ENCODE data around the gene NEDD4L.

The NEDD4L gene

GRCh38 chr18:58205443-58206160, 161.6 kb downstream of the NEDD4L start:
- DNase-seq, result no peak

- DNase-seq, result no peak
Measured at GRCh38 chr18:58207520-58208152, 163.6 kb downstream of the NEDD4L start.

GRCh38 chr18:58208207-58208932, 164.3 kb downstream of the NEDD4L start:
- no peak for DNase-seq

- DNase-seq, result no peak
Measured at GRCh38 chr18:58209326-58209725, 165.3 kb downstream of the NEDD4L start.

GRCh38 chr18:58211510-58211909, 167.5 kb downstream of the NEDD4L start:
- no peak for DNase-seq

GRCh38 chr18:58212274-58212673, 168.2 kb downstream of the NEDD4L start:
- DNase-seq, result no peak

GRCh38 chr18:58213440-58213839, 169.4 kb downstream of the NEDD4L start:
- peak in 1 of 51 donors; percentile 11 for DNase-seq

- DNase-seq, result no peak
Measured at GRCh38 chr18:58215011-58215410, 171.0 kb downstream of the NEDD4L start.

GRCh38 chr18:58216071-58216481, 172.1 kb downstream of the NEDD4L start:
- no peak for DNase-seq

GRCh38 chr18:58217052-58217451, 173.0 kb downstream of the NEDD4L start:
- DNase-seq, result no peak

- DNase-seq, result no peak
Measured at GRCh38 chr18:58218117-58218516, 174.1 kb downstream of the NEDD4L start.

GRCh38 chr18:58221060-58221725, 177.2 kb downstream of the NEDD4L start:
- DNase-seq, result peak in 1 of 51 donors; percentile 23

- no peak for DNase-seq
Measured at GRCh38 chr18:58222432-58223125, 178.6 kb downstream of the NEDD4L start.

- no peak for DNase-seq
Measured at GRCh38 chr18:58223717-58224424, 179.8 kb downstream of the NEDD4L start.

- no peak for DNase-seq
Measured at GRCh38 chr18:58224425-58224750, 180.4 kb downstream of the NEDD4L start.

GRCh38 chr18:58225101-58225500, 181.1 kb downstream of the NEDD4L start:
- no peak for DNase-seq

GRCh38 chr18:58226429-58226828, 182.4 kb downstream of the NEDD4L start:
- DNase-seq, result no peak

GRCh38 chr18:58227361-58227930, 183.4 kb downstream of the NEDD4L start:
- DNase-seq, result no peak

GRCh38 chr18:58228176-58228575, 184.2 kb downstream of the NEDD4L start:
- no peak for DNase-seq

GRCh38 chr18:58228762-58229161, 184.7 kb downstream of the NEDD4L start:
- DNase-seq, result no peak

- no peak for DNase-seq
Measured at GRCh38 chr18:58229162-58229561, 185.1 kb downstream of the NEDD4L start.

Measured in hypothalamus (tissue), 51 donors.